GM12874 (cell line): ENCODE data around the gene ARMCX2.

Experiments used
- CTCF ChIP-seq: IDR thresholded peaks from 2 replicates; pipeline ENCODE4 v1.5.1; 2011; ENCODE audit warnings: low read depth, mild to moderate bottlenecking, control low read depth, low read length, moderate library complexity; ENCODE audit not compliant: insufficient read depth

ARMCX2 gene

GRCh38 chrX:101682723-101683122 is 23.1 kb upstream of the ARMCX2 start:
- TF ChIP-seq CTCF: no peak

DNA sequence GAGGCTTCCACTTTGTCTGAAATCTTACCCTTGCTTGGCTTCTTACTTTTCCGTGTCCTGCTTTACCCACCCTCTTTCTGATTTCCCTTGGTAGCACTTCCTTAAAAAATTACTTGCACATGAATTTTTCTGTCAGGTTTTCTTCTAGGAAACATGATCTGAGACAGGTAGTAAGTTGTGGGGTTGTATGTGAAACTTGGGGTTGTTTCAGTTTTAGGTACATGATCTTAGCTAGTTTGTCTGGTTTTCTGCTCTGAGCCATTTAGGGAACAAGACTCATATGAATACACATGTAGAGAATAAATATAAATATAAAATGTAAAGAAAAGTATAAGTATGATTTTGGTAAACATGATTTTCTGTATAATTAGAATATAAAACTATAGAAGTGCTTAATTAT is 17.4 kb upstream of the ARMCX2 start:
- no peak for TF ChIP-seq CTCF

DNA sequence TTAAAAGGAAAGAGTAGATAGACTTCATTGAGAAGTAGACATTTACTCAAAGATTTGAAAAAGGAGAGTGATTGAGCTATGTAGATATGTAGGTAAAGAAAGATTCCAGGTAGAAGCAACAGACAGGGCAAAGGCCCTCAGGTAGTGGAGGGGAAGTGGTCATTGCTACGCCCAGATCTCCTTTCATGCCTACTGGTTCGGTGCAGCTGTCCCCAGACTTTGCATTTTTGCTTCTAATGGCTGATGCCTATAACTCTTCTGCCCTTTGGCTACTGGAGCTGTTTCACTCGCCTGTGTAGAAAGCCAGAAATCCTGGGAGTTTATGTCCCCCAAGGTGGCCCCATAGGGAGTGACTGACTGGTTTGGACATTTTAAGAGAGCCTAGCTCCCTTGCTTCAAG is 16.9 kb upstream of the ARMCX2 start:
- no peak for TF ChIP-seq CTCF

GRCh38 chrX:101668143-101668542 is 8.5 kb upstream of the ARMCX2 start:
- TF ChIP-seq CTCF: no peak

DNA sequence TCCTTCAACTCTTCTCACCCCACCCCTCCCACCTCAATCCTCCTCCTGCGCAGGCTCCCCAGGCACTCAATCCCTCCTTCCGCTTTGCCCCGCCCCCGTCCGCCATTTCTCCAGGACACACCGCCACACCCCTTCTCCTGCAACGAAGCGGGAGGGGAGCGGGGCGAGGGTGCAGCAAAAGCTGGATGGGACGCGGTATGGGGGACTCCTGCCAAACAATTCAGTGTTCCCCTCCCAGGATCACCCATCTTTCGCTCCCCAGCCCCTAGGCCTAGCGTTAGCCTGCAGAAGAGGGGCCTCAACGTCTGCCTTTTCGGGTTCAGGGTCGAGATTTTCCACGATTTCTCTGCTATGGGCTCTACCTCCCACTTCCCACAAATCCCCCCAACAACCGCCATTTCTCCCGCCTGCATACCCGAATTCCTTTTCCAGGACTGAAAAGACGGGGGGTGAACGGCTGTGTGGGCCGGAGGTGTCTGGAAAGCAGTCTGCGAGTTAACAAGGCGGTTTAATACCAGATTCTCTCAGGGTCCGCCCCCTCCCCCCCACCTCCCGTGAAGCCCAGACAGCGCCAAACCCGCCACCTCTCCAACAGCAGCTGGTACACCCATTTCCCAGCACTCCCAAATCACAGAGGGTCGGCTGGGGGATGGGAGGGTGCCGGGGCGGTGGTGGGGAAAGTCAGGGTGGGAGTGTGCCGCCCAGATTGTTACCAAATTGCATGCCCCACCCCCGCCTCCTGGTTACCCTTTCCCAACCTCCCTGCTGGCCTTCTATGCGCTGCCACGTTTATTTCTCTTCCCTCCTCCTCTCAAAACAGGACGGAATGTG is 774 bp downstream of the ARMCX2 start:
- no peak for TF ChIP-seq CTCF

DNA sequence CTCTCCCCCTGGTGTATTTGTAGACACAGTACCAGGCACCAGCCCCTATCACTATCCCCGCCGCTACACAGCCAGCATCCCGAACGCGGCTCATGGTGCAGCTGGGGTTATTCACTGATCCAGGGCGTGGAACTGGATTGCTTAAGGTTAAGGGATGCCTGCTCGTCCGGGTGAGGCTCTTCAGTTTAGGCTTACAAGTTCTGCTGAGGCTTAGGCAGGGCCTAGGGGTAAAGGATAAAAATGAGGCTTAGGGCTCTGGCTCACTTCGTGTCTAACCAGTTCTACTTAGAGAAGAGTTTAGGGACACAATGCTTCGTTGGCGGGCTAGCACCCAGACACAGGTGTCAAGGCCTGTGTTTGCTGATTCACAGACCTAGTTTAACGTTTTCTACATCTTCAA is 2.2 kb downstream of the ARMCX2 start:
- TF ChIP-seq CTCF: no peak

DNA sequence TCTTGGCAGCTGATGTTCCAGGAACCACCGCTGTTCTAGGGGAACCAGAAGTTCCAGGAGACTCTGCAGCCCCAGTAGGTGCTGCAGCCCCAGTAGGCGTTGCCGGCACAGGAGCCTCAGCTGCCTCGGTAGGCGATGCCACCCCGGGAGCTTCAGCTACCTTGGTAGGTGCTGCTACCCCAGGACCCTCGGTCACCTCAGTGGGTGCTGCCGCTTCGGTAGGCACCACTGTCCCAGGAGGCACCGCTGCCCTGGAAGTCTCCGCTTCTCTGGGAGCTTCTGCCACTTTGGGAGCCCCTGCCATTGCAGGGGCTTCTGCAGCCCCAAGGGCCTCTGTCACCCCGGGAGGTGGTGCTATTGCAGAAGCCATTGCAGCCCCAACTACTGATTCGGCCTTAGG is 2.8 kb downstream of the ARMCX2 start:
- no peak for TF ChIP-seq CTCF

DNA sequence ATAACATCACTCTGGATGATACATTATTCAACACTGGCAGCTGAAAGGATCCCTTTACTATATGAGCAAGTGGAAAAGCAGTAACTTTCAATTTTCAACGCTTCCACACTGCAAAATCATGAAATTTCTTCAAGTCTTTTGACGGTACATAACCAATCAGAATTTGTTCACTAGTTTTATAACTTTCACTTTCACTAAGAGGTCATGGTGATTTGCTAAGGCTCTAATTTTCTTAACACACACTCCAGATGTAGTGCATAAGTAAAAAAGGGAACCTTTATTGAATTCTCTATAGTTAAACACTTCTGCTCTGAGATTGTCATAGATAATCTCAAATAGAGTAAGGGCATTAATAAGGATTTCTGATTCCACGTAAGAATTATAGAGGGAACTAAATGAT is 4.1 kb downstream of the ARMCX2 start:
- TF ChIP-seq CTCF: no peak
